Measurements from ENCODE around the gene LTC4S.
"Not testable (repeated sequence)": the region's sequence is repeated elsewhere in the genome, so short reads cannot be mapped to it uniquely, and the experiment has no call there.

LTC4S gene

DNA sequence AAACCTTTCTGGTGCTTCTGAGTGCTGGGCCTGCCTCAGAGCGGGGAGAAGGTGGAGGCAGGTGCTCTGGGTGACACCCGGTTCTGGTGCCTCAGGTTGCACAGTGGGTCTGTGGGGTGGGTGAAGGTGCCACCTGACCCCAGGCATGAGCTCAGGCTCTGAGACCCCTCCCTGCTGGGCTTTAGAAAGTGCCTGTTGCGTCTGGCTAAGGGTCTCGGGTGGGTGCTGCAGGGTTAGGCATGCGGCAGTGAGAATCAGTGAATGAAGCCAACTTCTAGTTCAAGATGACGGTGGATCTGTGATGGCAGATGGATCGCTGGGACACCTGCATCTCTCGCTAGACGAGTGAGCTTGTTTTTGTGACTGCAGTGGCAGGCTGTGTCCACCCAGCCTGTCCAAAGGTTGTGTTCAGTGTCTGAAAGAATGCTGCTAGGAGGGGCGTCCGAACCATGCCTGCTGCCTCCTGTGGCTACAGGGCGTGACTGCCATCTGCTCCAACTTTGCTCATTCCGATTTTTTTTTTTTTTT, 31.9 kb downstream of the LTC4S start:
- no peak for DNase-seq (ENCODE audit: low read depth)

DNA sequence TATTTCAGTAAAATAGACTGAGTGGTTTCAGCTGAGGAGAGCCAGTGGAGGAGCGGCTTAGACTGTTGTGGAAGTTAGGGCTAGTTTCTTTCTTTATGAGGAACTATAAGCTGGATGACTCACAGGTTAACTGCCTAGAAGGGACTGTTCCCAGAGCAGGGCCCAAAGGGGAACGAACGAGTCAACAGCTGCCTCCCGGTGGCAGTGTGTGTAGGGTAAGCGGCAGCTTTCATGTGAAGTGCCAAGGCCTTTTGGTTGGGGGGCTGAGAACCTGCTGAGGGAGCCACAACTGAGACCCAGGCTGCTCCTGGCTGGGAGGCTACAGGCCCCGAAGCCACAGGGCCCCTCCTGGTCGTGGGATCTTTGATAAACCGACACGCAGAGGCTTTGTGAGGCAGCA, 33.9 kb downstream of the LTC4S start:
- no peak for DNase-seq (ENCODE audit: low read depth)

DNA sequence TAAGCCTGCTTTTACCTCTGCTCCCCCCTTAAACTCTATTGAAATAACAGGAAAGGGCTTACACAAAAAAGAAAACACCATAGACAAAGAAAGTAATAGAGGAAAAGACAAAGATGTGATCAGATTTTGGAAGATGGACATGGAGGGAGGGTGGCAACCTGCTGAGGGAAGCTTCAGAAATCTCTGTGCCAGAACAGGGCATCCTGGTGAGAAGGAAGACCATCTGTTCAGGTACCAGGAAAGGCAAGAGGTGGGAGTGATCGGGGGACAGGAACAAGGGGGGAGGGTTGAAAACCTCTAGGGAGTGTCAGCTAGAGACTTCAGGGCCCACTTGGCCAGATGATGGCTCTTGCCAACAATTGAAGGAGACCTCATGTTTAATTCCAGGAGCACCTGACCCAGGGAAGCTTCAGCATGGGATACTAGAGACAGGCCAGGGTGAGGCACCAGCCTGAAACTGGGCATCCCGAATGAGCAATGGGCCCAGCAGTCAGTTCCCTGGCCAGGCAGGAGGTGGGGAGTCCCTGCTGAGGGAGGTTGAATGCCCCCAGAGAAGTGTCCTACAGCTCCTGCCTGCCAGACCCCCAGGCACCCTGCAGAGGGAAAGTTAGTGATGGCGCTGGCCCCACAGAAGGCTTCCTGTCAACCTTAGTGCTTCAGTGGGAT, 35.1 kb downstream of the LTC4S start:
- no peak for DNase-seq (ENCODE audit: low read depth)

GRCh38 chr5:179829732-179830435, 36.1 kb downstream of the LTC4S start:
- DNase-seq (ENCODE audit: low read depth) = no peak

DNA sequence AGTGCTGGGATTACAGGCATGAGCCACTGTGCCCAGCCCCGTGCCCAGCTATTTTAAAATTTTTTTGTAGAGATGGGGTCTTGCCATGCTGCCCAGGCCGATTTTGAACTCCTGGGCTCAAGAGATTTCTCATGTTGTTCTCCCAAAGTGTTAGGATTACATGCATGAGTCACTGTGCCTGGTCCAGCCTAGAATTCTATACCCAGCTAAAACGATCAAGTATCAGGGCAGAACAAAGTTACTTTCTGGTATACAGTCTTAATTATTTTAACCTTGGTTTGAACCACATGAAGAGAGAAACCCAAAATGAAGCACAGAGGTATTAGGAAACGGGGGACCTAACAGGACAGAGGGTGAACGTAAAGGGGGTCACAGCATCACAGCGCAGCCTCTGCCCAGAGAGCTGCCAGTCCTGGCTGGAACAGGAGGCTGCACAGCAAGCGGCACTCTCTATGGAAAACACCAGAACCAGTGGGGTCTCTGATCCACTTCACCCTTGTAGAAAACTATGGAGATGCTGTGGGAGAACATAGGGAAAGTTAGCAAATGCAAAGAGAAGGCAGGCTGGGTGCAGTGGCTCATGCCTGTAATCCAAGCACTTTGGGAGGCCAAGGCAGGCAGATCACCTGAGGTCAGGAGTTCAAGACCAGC, 37.2 kb downstream of the LTC4S start:
- DNase-seq (ENCODE audit: low read depth) = no peak

GRCh38 chr5:179832039-179832745, 38.4 kb downstream of the LTC4S start:
- no peak for DNase-seq (ENCODE audit: low read depth)

DNA sequence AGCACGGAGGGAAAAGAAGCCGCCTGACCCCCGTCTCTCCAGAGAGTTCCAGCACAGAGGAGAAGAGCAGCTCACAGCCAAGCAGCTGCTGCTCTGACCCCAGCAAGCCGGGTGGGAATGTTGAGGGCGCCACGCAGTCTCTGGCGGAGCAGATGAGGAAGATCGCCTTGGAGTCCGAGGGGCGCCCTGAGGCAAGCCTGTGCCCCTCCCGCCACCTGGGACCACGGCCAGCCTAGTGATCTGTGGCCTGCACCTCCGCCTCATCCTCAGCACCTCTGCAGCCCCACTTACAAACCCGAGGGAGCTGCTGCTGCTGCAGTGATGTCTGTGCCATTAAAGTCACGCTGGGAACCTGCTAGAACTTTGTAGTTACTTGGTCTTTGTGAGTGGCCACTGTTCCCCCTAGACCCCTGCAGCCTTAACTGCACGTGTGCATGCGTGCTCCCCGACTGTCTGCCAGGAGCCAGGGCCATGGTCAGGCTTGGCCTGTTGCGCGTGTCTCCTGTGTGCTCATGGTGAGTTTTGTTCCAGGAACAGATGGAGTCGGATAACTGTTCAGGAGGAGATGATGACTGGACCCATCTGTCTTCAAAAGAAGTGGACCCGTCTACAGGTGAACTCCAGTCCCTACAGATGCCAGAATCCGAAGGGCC, 39.4 kb downstream of the LTC4S start:
- no peak for DNase-seq (ENCODE audit: low read depth)

GRCh38 chr5:179833709-179834070, 39.9 kb downstream of the LTC4S start:
- DNase-seq (ENCODE audit: low read depth) = no peak

DNA sequence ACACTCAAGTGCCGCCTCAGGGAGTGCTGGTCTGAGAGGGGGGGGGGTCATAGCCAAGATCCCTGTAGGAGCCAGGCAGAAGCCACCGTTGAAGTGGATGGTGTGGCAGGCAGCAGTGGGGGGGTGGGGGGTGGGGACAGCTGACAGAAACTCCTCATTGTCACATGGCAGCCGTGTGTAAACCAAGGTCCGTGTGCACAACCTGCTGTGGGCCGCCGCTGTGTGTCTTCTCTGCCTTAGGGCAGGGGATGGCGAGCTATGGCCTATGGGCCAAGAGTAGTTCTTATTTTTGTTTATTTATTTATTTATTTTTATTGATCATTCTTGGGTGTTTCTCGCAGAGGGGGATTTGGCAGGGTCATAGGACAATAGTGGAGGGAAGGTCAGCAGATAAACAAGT, 40.3 kb downstream of the LTC4S start:
- DNase-seq (ENCODE audit: low read depth) = no peak

DNA sequence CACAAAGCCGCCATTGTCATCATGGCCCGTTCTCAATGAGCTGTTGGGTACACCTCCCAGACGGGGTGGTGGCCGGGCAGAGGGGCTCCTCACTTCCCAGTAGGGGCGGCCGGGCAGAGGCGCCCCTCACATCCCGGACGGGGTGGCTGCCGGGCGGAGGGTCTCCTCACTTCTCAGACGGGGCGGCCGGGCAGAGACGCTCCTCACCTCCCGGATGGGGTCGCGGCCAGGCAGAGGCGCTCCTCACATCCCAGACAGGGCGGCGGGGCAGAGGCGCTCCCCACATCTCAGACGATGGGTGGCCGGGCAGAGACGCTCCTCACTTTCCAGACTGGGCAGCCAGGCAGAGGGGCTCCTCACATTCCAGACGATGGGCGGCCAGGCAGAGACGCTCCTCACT, 41.1 kb downstream of the LTC4S start:
- not testable (repeated sequence) for DNase-seq (ENCODE audit: low read depth)

DNA sequence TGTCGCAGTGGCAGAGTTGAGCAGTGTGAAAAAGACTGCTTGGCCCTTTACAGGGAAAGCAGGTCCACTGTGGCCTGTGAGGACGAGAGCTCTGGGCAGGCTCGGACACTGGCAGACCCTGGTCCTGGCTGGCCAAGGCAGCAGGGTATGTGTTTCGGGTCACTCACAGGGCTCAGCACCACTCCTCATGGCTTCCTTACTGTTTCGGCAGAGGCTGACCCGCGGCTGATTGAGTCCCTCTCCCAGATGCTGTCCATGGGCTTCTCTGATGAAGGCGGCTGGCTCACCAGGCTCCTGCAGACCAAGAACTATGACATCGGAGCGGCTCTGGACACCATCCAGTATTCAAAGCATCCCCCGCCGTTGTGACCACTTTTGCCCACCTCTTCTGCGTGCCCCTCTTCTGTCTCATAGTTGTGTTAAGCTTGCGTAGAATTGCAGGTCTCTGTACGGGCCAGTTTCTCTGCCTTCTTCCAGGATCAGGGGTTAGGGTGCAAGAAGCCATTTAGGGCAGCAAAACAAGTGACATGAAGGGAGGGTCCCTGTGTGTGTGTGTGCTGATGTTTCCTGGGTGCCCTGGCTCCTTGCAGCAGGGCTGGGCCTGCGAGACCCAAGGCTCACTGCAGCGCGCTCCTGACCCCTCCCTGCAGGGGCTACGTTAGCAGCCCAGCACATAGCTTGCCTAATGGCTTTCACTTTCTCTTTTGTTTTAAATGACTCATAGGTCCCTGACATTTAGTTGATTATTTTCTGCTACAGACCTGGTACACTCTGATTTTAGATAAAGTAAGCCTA, 42.6 kb downstream of the LTC4S start:
- no peak for DNase-seq (ENCODE audit: low read depth)

GRCh38 chr5:179837076-179838011, 43.6 kb downstream of the LTC4S start:
- DNase-seq (ENCODE audit: low read depth) = no peak

GRCh38 chr5:179839328-179840256, 45.8 kb downstream of the LTC4S start:
- no peak for DNase-seq (ENCODE audit: low read depth)

DNA sequence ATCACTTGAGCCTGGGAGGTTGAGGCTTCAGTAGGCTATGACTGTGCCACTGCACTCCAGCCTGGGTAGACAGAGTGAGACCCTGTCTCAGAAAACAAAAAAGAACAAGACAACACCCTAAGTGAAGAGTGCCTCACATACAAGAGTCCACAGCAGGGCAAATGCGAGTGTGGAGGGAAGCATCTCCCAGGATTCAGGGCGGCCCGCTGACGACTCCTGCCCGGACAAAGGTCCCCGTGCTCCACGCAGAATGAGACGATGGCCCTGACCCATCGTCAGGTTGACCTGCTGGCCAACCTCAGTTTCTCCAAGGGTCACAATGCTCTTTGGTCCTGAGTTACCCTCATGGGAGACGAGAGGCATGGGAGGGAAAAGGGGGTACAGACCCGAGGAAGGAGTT, 46.5 kb downstream of the LTC4S start:
- DNase-seq (ENCODE audit: low read depth) = no peak

GRCh38 chr5:179840766-179841165, 47.0 kb downstream of the LTC4S start:
- DNase-seq (ENCODE audit: low read depth) = no peak

DNA sequence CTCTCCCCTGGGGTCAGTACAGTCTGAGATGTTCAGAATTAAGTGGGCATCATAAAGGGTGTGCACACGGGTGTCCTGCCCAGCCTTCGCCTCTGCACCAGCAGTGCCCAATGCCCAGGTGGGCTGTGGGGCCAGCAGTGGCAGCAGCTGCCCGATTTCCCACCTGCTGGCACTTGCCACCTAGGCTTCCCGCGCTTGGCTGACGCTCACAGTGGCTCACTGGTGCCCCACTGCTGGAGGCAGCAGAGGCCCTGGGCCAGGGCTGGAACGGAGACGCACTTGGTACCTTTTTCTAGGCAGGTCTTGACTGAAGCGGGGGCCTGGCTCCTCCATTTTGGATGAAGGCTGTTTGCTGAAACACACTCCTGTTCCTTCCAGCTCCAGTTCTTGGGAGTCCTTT, 47.8 kb downstream of the LTC4S start:
- no peak for DNase-seq (ENCODE audit: low read depth)
